GM18511 (cell line): Measurements from ENCODE around the gene DUOX2.
"Not testable (repeated sequence)": the region's sequence is repeated elsewhere in the genome, so short reads cannot be mapped to it uniquely, and the experiment has no call there.

Experiments used
- ATAC-seq: cut with Tn5 transposase; IDR thresholded peaks from one replicate; pipeline ENCODE4 v1.9.1; 2021; ENCODE audit warnings: mild to moderate bottlenecking, moderate library complexity; ENCODE audit not compliant: unreplicated experiment

The DUOX2 gene

DNA sequence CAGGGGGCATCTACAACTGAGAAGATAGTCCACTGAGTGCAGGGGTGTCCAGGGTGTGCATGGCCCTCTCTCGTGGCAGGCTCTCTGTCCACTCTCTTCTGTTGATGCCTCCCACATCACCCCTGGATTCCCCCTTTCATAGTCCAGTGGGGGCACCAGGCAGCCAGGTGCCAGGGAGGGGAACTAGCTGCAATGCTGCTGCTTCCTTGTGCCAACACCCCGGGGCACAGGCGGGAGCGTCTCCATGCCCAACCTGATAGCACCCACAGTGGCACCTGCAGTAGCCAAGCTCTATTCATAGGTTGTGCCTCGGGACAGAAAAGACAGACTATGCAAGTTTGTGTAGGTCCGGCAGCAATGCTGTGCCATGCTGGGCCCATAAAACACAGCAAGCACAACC, 11.7 kb downstream of the DUOX2 start:
- ATAC-seq: no peak

- no peak for ATAC-seq
Measured at GRCh38 chr15:45101749-45102148, 12.2 kb downstream of the DUOX2 start.

GRCh38 chr15:45100884-45101625, 12.9 kb downstream of the DUOX2 start:
- no peak for ATAC-seq

DNA sequence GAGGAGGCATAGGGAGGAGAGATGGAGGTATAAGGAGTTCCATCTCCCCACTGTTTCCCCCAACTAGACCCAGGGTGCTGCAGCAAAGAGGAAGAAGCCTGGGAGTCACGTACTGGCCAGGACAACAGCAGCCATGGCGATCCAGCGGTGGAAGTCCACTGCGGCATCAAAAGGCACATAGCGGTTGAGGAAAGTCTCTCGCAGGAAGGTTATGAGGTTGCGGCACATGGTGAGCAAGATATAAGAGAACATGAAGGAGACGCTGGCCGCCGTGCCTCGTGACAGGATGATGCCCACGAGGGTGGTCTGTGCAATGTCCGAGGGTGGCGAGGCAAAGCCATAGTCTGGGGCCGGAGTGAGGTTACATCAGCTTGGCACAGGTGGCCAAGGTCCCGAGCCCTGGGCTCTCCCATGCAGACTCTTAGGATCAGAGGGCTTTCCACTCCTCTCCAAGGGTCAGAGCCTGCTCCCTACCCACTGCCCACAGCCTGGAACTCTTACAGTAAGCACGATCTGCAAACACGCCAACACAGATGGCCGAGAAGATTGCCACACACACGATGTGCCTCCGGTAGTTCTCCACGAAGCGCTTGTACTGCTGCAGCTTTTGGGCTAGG, 14.3 kb downstream of the DUOX2 start:
- no peak for ATAC-seq

- no peak for ATAC-seq
Measured at GRCh38 chr15:45097466-45097865, 16.5 kb downstream of the DUOX2 start.

DNA sequence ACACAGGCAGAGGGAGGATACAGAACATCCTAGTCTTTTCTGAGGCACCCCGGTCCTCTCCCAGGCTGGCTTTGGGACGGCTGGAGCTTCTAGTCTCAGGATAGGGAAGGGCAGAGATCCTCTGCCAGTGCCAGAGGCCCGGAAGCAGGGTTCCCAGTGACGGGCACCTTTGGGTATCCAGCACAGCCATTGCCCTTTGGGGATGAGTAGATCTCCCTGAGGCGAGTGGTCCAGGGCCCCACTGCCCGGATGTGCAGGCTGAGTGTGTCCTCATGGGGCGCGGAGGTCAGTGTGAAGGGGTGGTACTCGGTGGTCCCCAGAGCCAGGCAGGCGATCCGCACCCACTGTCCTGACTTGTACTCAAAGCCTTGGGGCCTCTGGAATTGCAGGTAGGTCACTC, 18.3 kb downstream of the DUOX2 start:
- ATAC-seq: no peak

DNA sequence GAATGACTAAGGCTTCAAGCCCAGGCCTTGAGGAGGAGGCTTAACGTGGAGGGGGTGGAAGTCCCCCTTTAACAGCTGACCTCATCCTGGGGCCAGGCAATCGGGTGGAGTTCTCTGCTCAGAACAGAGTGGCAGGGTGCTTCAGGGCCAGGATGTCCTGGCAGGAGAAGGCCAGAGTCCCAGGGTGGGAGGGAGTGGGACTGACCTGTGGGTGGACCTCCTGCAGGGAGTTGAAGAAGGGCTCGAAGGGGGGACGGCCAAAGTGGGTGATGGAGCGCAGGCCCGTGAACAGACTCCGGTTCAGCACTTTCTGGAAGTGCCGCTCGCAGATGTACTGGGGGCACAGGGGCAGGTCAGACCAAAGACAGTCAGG, 19.6 kb downstream of the DUOX2 start:
- ATAC-seq: no peak

DNA sequence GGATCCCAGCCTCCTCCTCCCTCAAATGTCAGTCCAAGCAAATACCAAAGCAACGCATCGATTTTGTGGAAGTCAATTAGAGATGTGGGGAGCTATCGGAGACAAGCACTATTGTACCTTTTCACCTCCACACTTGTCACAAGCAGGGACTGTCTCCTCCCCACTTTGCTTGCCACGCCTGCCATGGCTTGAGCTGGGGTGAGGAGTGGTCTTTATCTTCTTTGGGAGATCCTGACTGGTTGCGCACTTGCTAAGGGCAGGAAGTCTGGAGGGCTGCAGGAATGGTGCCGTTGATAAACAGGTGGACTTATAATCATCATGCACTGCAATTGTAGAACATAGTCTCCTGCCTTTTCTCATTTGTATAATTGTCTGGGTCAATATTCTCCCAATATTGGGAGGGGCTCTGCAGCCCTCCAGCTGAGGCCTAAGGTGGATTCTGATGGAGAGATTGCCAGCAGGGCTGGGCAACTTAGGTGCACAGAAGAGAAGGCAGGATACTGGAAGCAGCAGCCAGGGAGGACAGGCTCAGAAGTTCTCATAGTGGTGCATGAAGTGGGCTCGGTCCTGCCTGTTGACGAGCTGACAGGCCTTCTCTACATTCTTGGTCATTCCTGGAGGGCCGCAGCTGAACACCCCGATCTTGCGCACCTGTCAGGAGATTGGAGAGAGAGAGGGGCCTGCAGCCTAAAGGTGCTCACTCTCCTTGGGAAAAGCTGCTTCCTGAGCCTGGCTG, 20.2 kb downstream of the DUOX2 start:
- ATAC-seq: no peak

- no peak for ATAC-seq
Measured at GRCh38 chr15:45093013-45093412, 21.0 kb downstream of the DUOX2 start.

GRCh38 chr15:45091576-45091975, 22.4 kb downstream of the DUOX2 start:
- ATAC-seq: no peak

DNA sequence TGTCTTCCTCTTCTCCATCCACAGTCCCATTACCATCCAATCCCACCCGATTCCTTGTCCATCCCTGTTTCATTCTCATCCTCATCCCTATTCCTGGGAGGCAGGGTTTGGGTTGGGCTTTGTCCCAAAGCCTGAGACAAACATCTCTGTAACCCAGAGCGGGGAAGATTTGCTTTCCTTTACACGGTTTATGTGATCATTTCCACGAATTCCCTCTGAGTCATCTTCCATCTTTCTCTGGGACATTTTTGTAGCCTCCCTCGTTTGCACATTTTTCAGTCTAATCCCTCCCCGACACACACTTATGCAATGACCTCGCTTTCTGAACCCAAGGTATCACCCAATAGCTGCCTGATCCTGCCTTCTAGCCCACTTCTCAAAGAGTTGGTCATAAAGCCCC, 22.8 kb downstream of the DUOX2 start:
- ATAC-seq: no peak

DNA sequence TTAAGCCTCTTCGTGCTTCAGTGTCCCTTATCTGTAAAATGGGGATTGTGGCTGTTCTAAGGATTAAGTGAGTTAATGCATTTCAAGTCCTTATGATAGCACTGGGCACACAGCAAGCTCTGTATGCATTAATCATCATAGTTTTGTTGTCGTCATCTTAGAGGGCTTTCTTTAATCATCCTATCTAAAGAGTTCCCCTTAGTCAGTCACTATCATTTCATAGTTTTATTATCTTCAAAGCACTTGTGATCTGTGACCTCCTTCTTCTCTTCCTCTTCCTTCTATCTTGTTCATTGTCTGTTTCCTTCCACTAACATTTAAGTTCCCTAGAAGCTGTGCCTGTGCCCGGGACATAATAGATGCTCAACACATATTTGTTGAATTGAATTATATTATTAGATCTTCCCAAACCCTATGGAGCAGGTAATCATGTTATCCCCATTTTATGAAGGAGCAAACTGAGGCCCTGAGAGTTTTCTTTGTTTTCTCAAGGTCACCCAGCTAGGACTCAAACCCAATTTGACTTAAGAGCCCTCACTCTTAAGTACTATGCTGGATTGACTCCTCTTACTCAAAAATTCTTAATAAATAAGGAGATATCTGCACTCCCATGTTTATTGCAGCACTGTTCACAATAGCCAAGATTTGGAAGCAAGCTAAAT, 24.1 kb downstream of the DUOX2 start:
- ATAC-seq: no peak

GRCh38 chr15:45088801-45089711, 24.9 kb downstream of the DUOX2 start:
- ATAC-seq: no peak

GRCh38 chr15:45087513-45087912, 26.5 kb downstream of the DUOX2 start:
- no peak for ATAC-seq

DNA sequence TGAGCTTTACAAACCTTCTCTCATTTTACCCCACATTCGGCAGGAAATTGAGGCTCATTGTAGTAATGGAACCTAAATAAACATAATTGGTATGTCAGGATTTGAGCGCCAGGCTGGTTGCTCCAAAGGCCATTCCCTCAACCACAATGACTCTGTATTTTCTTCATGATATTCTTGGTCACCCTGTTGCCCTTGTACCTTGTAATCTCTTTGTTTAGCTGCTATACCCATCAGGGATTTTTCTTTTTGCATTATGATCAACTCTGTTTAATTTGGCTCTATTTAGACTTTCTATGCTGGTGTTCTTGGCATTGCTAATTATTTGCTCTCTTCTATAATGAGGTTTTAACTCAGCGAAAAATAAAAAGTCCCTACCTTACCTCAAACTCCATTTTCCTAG, 29.8 kb downstream of the DUOX2 start:
- ATAC-seq: no peak

- ATAC-seq: no peak
Measured at GRCh38 chr15:45083223-45083622, 30.7 kb downstream of the DUOX2 start.

GRCh38 chr15:45082412-45082811, 31.6 kb downstream of the DUOX2 start:
- not testable (repeated sequence) for ATAC-seq

GRCh38 chr15:45080593-45080992, 33.4 kb downstream of the DUOX2 start:
- not testable (repeated sequence) for ATAC-seq

DNA sequence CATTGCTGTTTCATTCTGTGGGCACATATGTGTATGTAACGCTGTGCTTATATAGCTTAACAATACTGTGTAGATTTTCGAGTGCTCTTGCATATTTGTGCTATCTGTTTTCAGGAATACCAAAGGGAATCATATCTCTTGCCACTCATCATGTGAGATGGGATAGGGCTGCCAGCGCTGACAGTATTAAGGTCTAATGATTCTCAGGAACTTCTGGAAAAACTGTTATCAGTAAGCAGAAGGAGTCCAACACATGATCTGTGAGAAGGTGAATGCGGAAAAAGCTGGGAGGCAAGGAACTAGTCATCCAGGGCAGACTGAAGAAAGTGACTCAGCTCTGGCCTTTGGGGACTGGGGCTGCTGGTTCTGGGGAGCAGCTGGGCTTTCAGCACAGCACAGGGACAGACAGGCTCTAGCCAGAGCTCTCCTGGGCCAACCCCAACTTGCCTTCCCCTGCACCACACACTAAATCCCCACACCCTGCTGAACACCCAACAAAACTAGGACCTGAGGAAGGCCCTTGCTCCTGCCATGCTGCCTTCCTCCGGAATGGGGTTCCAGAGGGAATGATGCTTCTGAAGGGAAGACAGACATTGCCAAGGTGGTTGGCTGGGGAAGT, 34.2 kb downstream of the DUOX2 start:
- ATAC-seq: not testable (repeated sequence)

DNA sequence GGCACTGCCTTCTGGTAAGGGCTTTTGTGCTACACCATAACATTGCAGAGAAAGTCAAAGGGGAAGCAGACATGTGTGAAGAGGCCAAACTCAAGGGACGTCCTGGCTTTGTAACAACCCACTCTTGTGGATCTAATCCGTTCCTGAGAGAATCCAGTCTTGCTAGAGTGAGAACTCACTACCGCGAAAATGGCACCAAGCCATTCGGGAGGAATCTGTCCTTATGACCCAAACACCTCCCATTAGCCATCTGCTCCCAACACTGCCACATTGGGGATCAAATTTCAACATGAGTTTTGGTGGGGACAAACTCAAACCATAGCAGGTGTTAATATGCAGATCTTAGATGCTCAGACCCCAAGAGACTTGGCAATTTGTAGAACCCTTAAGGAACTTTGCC, 34.8 kb downstream of the DUOX2 start:
- ATAC-seq: not testable (repeated sequence)
